Measurements from ENCODE around the gene COQ8A.

The COQ8A gene

DNA sequence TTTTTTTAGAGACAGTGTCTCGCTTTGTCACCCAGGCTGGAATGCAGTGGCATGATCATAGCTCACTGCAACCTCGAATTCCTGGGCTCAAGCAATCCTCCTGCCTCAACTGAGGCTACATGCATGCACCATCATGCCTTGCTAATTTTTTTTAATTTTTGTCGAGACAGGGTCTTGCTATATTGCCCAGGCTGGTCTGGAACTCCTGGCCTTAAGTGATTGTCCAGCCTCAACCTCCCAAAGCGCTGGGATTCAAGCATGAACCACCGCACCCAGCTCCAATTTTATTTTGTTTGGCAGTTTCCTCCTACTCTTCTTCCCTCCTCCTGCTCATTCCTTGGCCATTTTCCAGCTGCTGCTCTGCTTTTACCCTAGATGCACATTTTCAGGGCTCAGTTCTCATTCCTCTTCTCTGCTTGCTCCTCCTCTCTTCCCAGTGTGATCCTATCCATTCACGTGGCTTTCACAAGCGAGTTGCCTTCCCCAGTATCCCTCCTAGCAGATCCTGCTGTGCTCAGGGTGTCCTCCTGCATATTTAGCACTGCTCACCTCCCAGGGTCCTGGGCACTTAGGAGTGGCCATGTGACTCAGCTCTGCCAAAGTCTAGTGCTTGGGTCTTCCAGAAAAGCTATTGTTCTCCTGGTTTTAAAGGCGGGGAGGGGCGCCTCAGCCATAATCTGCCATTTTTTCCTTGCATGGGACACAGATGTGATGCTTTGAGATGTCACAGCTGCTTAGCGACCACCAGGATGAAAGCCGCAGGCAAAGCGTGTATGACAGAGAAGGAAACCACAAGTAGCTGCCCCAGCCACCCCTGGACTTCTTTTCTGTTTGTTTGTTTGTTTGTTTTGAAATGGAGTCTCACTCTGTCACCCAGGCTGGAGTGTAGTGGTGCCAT is 36.0 kb upstream of the COQ8A start:
- Histone ChIP-seq H3K27ac (ENCODE audit: low read length) (no peak overlapping the region), H3K4me3 (ENCODE audit: low read length) (no peak overlapping the region), H3K27me3 (ENCODE audit: control insufficient read depth, insufficient read depth, low read length) (no peaks in the 10 kb centered on the region), H3K36me3 (ENCODE audit: control insufficient read depth, low read depth, low read length) (peaks cover 3% of the 10 kb centered on the region), H3K9me3 (ENCODE audit: control insufficient read depth, low read depth, low read length) (no peaks in the 10 kb centered on the region), H3K9ac (ENCODE audit: low read length) (no peak overlapping the region), H3K4me1 (ENCODE audit: control insufficient read depth, low read depth, low read length) (no peaks in the 10 kb centered on the region)

DNA sequence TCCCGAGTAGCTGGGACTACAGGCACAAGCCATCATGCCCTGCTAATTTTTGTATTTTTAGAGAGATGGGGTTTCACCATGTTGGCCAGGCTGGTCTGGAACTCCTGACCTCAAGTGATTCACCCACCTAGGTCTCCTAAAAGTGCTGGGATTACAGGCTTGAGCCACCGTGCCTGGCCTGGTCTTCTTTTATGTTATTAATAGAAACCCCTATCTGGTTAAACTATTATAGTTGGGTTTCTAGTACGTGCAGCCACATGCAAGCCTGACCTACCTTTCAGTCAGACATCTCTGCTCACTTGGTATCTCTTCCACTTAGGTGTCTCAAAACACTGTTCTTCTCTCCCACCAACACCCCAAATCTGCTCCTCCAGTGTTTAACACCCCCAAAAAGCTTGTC is 35.3 kb upstream of the COQ8A start:
- Histone ChIP-seq H3K4me3 (ENCODE audit: low read length) (no peak overlapping the region), H3K9ac (ENCODE audit: low read length) (no peak overlapping the region), H3K9me3 (ENCODE audit: control insufficient read depth, low read depth, low read length) (no peaks in the 10 kb centered on the region), H3K27me3 (ENCODE audit: control insufficient read depth, insufficient read depth, low read length) (no peaks in the 10 kb centered on the region), H3K27ac (ENCODE audit: low read length) (no peak overlapping the region), H3K36me3 (ENCODE audit: control insufficient read depth, low read depth, low read length) (no peaks in the 10 kb centered on the region), H3K4me1 (ENCODE audit: control insufficient read depth, low read depth, low read length) (no peaks in the 10 kb centered on the region)

DNA sequence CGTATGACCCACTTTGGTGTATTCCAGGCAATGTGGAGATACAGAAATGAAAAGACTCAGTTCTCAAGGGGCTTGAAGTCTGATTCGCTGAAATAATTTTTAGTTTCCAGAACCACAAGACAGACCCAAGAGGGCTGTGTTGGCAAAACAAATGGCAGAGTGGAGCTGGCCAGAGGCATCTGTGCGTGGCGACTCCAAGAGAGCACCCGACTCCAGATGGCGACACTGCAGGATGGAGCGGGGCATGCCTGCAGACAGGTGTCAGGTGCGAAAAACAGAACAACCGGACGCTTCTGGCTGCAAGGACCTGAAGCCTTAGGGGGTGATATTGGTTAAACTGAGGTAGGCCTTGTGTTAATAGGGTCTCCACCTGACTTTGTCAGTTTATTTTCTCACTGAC is 31.7 kb upstream of the COQ8A start:
- no peak overlapping the region for H3K9ac ChIP-seq (ENCODE audit: low read length)
- no peak overlapping the region for H3K4me3 ChIP-seq (ENCODE audit: low read length)
- no peaks in the 10 kb centered on the region for H3K36me3 ChIP-seq (ENCODE audit: control insufficient read depth, low read depth, low read length)
- H3K4me1 ChIP-seq (ENCODE audit: control insufficient read depth, low read depth, low read length) = no peaks in the 10 kb centered on the region
- H3K27ac ChIP-seq (ENCODE audit: low read length) = no peak overlapping the region
- H3K27me3 ChIP-seq (ENCODE audit: control insufficient read depth, insufficient read depth, low read length) = no peaks in the 10 kb centered on the region
- H3K9me3 ChIP-seq (ENCODE audit: control insufficient read depth, low read depth, low read length) = no peaks in the 10 kb centered on the region

DNA sequence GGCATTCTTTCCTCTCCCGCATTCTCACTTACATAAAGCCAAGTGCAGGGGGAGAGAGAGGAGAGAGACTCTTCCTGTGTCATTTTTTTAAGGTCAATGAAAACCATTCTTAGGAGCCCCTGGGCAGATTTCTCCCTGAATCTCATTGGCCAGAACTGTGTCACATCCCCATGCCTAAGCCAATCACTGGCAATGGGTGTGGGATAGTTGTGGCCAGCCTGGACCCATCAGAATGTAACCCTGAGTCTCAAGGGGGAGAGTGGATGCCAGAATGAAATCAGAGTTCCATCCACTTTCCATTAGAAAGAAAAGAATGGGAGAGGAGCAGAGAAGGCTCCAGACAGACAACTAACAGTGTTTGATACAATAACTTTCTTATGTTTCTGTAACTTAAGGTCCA is 31.2 kb upstream of the COQ8A start:
- H3K27me3 ChIP-seq (ENCODE audit: control insufficient read depth, insufficient read depth, low read length) = no peaks in the 10 kb centered on the region
- no peak overlapping the region for H3K4me3 ChIP-seq (ENCODE audit: low read length)
- no peaks in the 10 kb centered on the region for H3K36me3 ChIP-seq (ENCODE audit: control insufficient read depth, low read depth, low read length)
- no peaks in the 10 kb centered on the region for H3K9me3 ChIP-seq (ENCODE audit: control insufficient read depth, low read depth, low read length)
- no peak overlapping the region for H3K9ac ChIP-seq (ENCODE audit: low read length)
- H3K27ac ChIP-seq (ENCODE audit: low read length) = no peak overlapping the region
- H3K4me1 ChIP-seq (ENCODE audit: control insufficient read depth, low read depth, low read length) = no peaks in the 10 kb centered on the region

DNA sequence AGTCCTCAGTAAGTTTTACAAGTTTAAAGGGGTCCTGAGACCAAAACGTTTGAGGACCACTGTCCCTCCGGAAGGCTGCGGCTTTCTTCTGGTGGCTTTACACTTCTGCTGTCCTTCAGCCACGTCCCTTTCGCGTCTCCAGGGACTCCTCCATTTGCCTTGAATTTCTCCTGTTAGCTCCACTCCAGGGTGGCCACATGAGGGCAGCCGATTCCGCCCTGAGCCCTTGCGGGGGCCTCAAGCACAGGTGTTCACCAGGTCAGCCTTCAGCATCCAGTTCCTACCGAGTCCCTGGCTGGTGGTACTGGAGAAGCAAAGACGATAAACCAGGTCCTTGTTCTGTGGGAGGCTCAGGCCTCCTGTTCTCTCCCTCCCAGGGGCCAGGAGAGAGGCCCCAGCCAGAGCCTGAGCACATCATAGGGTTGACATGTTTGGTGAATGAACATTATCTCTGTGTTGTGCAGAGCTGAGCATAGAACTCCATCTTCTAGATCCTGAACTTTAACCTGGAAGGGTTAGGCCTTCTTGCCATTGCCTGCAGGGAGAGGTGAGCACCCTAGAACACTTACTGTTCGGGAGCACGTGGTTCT is 27.4 kb upstream of the COQ8A start:
- H3K9ac ChIP-seq (ENCODE audit: low read length) = no peak overlapping the region
- H3K27ac ChIP-seq (ENCODE audit: low read length) = no peak overlapping the region
- H3K27me3 ChIP-seq (ENCODE audit: control insufficient read depth, insufficient read depth, low read length) = no peaks in the 10 kb centered on the region
- no peaks in the 10 kb centered on the region for H3K36me3 ChIP-seq (ENCODE audit: control insufficient read depth, low read depth, low read length)
- H3K9me3 ChIP-seq (ENCODE audit: control insufficient read depth, low read depth, low read length) = no peaks in the 10 kb centered on the region
- H3K4me1 ChIP-seq (ENCODE audit: control insufficient read depth, low read depth, low read length) = no peaks in the 10 kb centered on the region
- H3K4me3 ChIP-seq (ENCODE audit: low read length) = no peak overlapping the region

DNA sequence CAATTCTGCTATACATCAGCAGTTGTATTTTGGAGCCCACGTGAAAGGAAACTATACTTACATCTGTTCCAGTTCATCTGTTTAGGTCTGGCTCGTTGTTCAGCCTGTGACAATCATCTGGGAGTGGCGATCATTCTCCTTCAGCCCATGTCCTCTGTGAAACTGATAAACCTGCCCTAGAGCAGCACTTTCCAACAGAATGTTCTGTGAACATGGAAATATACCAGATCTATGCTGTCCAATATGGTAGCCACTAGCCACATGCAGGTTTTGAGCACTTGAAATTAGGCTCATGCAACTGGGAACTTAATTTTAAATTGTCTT is 24.5 kb upstream of the COQ8A start:
- H3K9ac ChIP-seq (ENCODE audit: low read length) = no peak overlapping the region

DNA sequence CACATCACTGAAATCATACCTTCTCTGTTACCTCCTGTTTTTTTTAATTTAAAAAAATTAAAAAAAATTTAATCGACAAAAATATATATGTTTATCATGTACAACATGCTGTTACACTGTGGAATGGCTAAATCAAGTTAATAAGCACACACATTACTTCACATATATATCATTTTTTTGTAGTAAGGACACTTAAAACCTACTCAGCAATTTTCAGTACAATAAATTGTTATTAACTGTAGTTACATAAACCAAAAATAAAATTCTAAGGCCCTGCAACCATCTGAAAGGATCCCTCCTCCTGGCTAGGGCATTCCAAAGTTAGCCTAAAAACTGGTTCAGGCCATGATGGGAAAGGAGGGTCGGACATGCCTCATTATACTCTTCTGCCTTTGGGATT is 23.6 kb upstream of the COQ8A start:
- H3K9me3 ChIP-seq (ENCODE audit: control insufficient read depth, low read depth, low read length) = no peaks in the 10 kb centered on the region
- H3K4me3 ChIP-seq (ENCODE audit: low read length) = no peak overlapping the region
- H3K27ac ChIP-seq (ENCODE audit: low read length) = no peak overlapping the region
- H3K27me3 ChIP-seq (ENCODE audit: control insufficient read depth, insufficient read depth, low read length) = no peaks in the 10 kb centered on the region
- no peak overlapping the region for H3K9ac ChIP-seq (ENCODE audit: low read length)
- H3K36me3 ChIP-seq (ENCODE audit: control insufficient read depth, low read depth, low read length) = no peaks in the 10 kb centered on the region
- no peaks in the 10 kb centered on the region for H3K4me1 ChIP-seq (ENCODE audit: control insufficient read depth, low read depth, low read length)

More for the DNA sequence above, 24.5 kb upstream of the COQ8A start:
- H3K36me3 ChIP-seq (ENCODE audit: control insufficient read depth, low read depth, low read length) = no peaks in the 10 kb centered on the region
- H3K9me3 ChIP-seq (ENCODE audit: control insufficient read depth, low read depth, low read length) = no peaks in the 10 kb centered on the region
- no peaks in the 10 kb centered on the region for H3K4me1 ChIP-seq (ENCODE audit: control insufficient read depth, low read depth, low read length)
- H3K27me3 ChIP-seq (ENCODE audit: control insufficient read depth, insufficient read depth, low read length) = no peaks in the 10 kb centered on the region
- no peak overlapping the region for H3K27ac ChIP-seq (ENCODE audit: low read length)
- H3K4me3 ChIP-seq (ENCODE audit: low read length) = no peak overlapping the region

DNA sequence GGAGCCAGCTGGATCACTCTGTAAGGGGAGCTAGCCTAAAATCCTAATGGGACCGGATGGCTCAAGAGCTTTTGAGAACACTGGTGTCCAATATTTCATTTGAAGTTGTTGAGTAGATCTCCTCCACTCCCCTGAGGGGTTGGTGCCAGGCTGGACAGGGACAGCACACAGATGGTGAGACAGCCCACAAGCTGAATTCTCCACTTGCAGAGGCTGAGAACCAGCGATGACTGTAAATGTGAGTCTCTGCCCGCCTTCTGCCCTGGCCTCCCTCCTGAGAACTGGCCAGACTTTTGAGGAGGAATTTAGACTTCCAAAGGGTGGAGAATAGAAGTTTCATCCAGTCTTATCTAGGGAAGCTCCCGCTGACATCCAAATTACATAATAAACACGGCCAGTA is 20.5 kb upstream of the COQ8A start:
- Histone ChIP-seq H3K4me1 (ENCODE audit: control insufficient read depth, low read depth, low read length) (no peaks in the 10 kb centered on the region), H3K27ac (ENCODE audit: low read length) (no peak overlapping the region), H3K4me3 (ENCODE audit: low read length) (no peak overlapping the region)

DNA sequence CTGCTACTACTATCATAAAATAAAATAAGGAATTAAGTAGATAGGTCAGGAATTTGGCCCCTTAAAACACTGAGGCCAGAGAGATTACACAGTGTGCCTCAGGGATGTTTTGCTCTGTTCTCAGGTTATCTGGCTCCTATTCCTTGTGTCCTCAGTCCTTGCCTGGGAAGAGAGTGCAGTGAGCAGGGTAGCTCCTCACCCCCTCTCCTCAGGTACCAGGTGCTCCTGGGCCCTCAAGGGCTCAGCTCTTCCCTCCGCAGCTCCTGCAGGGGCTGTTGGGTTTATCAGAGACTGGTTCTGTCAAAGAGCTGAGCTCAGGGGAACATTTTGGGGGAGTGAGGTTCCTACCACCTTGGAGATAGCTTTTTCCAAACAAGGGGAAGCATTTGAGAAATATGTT is 20.1 kb upstream of the COQ8A start:
- Histone ChIP-seq H3K4me1 (ENCODE audit: control insufficient read depth, low read depth, low read length) (no peaks in the 10 kb centered on the region), H3K9me3 (ENCODE audit: control insufficient read depth, low read depth, low read length) (no peaks in the 10 kb centered on the region), H3K9ac (ENCODE audit: low read length) (no peak overlapping the region), H3K4me3 (ENCODE audit: low read length) (no peak overlapping the region), H3K36me3 (ENCODE audit: control insufficient read depth, low read depth, low read length) (no peaks in the 10 kb centered on the region), H3K27ac (ENCODE audit: low read length) (no peak overlapping the region), H3K27me3 (ENCODE audit: control insufficient read depth, insufficient read depth, low read length) (no peaks in the 10 kb centered on the region)

More for the DNA sequence above, 20.5 kb upstream of the COQ8A start:
- Histone ChIP-seq H3K27me3 (ENCODE audit: control insufficient read depth, insufficient read depth, low read length) (no peaks in the 10 kb centered on the region), H3K9ac (ENCODE audit: low read length) (no peak overlapping the region), H3K9me3 (ENCODE audit: control insufficient read depth, low read depth, low read length) (no peaks in the 10 kb centered on the region), H3K36me3 (ENCODE audit: control insufficient read depth, low read depth, low read length) (no peaks in the 10 kb centered on the region)

DNA sequence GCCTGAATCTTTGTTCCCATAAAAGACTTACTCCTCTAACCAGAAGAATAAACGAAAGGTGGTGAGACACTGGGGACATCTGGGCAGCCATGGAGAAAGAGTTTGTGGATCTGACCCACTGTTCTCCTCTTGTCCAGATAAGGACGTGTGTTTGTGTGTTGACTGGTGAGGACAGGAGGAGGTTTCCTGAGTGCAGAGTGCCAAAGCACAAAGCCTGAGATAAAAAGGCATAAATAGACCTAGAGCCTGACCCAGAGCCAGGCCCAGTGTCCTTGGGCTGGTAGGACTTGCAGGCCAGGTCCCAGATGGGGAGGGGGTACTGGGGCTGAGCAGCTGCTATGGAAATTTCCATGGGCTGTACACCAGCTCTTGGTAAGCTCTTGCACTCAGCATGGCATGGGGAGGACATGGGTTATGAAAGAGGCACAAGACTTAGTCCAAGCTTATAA is 19.6 kb upstream of the COQ8A start:
- Histone ChIP-seq H3K27me3 (ENCODE audit: control insufficient read depth, insufficient read depth, low read length) (no peaks in the 10 kb centered on the region), H3K4me1 (ENCODE audit: control insufficient read depth, low read depth, low read length) (no peaks in the 10 kb centered on the region), H3K9me3 (ENCODE audit: control insufficient read depth, low read depth, low read length) (no peaks in the 10 kb centered on the region), H3K27ac (ENCODE audit: low read length) (no peak overlapping the region), H3K4me3 (ENCODE audit: low read length) (no peak overlapping the region), H3K36me3 (ENCODE audit: control insufficient read depth, low read depth, low read length) (no peaks in the 10 kb centered on the region), H3K9ac (ENCODE audit: low read length) (no peak overlapping the region)

DNA sequence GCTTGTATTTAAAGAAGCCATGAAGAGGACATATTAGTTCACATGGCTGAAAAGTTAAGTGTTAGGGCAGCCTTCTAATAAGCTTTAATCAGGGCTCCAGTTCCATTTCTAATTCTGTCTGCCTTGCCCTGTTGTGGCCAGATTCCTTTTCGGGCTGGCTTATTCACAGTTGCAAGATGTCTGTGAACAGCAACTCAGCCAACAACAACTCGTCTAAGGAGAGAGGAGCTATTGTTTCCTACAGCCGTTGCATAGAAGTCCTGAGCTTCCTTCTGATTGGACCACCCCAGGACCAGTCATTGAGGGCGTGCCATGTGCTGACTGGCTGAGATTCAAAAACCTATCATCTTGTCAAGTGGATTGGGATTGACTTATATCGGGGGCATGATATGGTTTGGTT is 18.6 kb upstream of the COQ8A start:
- H3K4me3 ChIP-seq (ENCODE audit: low read length) = no peak overlapping the region
- no peaks in the 10 kb centered on the region for H3K4me1 ChIP-seq (ENCODE audit: control insufficient read depth, low read depth, low read length)
- H3K9me3 ChIP-seq (ENCODE audit: control insufficient read depth, low read depth, low read length) = no peaks in the 10 kb centered on the region
- no peaks in the 10 kb centered on the region for H3K36me3 ChIP-seq (ENCODE audit: control insufficient read depth, low read depth, low read length)
- no peaks in the 10 kb centered on the region for H3K27me3 ChIP-seq (ENCODE audit: control insufficient read depth, insufficient read depth, low read length)
- H3K9ac ChIP-seq (ENCODE audit: low read length) = no peak overlapping the region
- no peak overlapping the region for H3K27ac ChIP-seq (ENCODE audit: low read length)
